ENCODE results near the gene DLG1.
A peak's percentile ranks its signal among the peaks of the same experiment; 100 is the strongest.
"Not testable (repeated sequence)": the region's sequence is repeated elsewhere in the genome, so short reads cannot be mapped to it uniquely, and the experiment has no call there.

The DLG1 gene

DNA sequence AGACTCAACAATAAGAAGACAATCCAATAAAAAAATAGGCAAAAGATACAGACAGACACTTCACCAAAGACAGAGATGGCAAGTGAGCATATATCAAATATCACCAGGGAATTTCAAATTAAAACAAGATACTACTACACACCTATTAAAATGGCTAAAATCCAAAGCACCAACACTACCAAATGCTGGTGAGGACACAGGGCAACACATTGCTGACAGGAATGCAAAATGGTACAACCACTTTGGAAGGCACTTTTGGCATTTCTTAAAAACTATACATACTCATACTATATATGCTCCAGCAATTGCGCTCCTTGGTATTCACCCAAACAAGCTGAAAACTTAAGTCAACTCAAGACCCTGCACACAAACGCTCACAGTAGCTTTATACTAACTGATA is 12.9 kb downstream of the DLG1 start:
- no peak for DNase-seq

DNA sequence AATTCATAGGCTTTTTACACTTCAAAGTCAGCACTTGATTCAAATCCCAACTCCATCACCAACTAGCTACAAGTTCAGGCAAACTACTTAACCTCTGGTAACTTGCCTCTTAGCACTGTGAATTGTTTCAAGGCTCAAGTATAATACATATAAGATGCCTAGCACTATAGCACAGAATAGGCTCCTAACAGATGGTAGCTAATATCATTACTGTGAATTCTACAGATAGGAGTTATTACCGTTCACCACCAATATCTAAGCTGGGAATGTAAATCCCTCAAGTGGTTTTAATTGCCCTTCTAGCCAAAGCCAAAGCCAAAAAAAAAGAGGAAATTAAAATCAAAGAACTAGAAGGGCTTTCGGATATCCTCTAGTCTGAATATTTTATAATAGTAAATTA is 15.4 kb downstream of the DLG1 start:
- no peak for DNase-seq

DNA sequence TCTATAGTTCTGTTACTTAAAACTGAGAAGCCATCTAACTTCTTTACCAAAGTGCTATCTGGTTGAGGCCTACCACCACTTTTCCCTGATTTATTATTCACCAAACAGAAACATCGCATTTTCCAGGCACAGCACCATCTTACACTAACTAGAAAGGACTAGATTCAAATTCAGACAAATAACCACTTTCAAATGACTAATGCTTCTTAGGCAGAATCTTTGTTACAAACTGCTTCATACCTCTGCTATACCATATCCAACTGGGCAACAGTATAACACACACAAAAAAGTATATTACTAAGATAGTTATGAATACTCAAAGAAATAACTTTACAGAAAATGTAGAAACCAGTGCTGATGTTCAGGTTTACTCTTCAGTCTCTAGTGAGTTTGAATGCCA is 16.6 kb downstream of the DLG1 start:
- DNase-seq: no peak

DNA sequence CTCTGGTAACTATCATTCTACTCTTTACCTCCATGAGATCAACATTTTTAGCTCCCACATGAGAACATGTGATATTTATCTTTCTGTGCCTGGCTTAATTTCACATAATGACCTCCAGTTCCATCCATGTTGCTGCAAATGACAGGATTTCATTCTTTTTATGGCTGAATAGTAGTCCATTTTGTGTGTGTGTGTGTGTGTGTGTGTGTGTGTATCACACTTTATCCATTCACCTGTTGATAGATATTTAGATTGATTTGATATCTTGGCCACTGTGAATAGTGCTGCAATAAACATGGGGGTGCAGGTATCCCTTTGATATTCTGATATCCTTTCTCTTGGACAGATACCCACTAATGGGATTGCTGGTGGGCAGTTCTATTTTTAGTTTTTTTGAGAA is 18.3 kb downstream of the DLG1 start:
- no peak for DNase-seq

DNA sequence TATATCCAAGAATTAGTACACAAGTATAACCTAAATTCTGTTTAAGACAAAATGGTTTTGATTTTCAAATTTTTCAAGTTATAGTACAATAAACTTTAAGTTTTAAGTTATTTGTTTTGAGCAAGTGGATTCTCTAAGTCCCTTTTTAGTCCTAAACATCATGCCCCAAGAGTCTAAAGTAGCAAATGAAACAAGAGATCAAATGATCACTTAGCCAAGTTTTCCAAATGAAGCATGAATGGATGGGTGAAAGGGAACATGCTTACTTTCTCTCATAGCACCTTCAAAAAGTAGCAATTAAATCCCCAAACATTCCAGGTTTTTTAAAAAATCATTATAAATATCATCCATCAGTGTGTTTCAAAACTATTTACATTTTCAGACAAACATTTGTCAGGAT is 19.5 kb downstream of the DLG1 start:
- no peak for DNase-seq

DNA sequence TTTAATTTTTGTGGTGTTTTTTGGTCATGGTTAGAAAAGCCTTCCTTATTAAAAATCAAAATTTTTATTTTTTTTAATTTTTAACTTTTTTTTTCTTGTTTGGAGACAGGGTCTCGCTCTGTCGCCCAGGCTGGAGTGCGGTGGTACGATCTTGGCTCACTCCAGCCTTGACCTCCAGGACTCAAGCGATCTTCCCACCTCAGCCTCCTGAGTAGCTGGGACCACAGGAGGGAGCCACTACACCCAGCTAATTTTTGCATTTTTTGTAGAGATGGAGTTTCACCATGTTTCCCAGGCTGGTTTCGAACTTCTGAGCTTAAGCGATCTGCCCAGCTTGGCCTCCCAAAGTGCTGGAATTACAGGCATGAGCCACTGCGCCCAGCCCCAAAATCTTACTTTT is 21.6 kb downstream of the DLG1 start:
- DNase-seq: not testable (repeated sequence)

DNA sequence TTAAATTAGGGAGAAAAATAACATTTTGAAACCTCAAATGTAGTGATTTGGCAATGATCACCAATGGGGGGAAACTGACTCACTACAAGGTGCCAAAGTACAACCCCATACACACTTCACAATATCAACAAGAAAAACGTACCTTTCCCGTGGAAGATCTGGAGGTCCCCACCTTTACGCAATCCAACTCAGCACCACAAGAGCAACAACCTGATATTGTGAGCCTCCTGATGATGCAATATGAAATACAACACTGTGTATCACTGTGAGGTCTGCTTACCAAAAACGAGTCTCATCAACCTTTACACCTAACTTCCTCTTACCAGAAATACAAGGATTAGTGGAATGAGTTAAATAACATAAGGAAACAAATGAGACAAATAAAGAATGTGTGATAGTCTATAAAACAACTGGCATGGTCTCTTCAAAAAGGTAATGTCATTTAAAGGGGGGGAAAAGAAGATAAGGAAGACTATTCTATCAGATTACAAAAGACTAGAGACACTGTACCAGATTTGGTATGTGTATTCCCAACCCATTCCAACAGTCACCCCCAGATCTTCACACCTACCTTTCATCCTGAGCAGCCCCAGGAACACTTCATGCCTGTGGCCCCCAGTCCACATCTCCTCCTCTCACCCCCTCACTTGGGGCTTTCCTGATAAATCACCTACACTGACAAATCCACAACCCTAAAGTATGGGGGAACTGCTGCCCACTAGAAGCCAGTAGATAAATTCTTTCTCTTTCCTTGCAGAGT is 27.7 kb downstream of the DLG1 start:
- no peak for DNase-seq

DNA sequence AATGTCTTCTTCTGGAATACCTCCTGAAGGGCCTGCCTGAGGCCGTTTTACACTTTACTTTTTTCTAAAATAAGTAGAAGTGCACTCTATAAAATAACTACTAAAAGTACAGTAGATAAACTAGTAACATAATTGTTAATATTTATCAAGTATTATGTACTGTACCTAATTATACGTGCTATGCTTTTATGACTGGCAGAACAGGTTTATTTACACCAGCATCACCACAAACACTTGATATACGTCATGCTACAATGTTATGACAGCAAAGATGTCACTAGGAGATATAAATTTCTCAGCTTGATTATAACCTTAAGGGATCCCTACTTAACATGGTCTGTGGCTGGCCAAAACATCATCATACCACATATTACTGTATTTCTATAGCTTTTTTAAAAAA is 29.4 kb downstream of the DLG1 start:
- no peak for DNase-seq

DNA sequence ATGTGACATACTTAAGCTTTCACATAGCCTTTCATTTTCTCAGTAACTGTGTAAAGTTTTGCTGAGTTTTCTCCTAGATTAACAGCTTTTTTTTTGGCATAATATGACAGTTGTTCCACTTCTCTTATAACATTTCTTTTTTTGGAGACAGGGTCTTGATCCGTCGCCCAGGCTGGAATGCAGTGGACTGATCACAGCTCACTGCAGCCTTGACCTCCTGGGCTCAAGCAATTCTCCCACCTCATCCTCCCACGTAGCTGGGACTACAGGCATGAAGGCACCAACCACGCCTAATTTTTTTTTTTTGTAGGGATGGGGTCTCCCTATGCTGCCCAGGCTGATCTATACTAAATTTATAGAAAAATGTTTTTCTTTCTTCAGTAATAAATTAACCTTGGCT is 30.1 kb downstream of the DLG1 start:
- no peak for DNase-seq

DNA sequence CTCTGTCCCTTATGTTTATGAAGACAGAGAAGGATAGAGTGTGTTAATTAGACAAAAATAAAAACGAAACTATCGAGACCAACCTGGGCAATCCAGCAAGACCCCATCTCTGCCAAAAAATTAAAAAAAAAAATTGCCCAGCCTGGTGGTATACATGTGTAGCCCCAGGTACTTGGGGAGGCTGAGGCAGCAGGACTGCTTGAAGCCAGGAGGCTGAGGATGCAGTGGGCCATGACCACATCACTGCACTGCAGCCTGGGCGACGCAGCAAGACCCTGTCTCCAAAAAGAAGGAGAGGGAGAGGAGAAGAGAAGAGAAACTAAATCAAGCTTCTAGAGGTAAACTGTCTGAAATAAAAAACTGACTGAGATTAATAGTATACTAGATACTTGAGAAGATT is 32.1 kb downstream of the DLG1 start:
- no peak for DNase-seq

DNA sequence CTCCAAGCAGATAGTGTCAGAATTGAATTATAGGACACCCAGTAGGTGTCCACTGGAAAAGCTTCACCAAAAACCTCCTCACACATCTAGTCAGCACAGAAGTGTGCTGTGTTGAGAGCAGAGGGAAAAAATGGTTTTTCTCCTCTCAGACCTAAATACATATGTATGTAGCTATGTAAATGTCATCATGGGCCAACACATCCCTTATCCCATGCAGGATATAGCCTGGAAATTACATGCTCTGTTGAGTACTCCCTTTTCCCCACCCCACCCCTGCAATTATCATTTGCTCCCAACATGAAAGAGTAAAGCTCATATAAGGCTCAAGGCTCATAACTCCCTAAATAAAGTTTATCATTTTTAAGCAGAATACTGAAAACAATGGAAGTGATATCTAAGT is 35.7 kb downstream of the DLG1 start:
- no peak for DNase-seq

DNA sequence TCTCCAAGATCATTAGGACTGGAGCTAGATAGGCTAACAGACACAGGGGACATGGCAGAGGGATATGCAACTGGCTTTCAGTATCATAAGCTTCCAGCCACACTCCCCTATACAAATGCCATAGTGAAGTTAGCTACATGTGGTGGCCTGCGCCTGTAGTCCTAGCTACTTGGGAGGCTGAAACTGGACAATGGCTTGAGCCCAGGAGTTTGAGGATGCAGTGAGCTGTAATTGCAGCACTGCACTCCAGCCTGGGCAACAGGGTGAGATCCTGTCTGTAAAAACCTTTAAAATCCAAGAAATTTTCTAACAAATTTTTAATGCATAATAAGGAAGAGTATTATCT is 37.3 kb downstream of the DLG1 start:
- no peak for DNase-seq

DNA sequence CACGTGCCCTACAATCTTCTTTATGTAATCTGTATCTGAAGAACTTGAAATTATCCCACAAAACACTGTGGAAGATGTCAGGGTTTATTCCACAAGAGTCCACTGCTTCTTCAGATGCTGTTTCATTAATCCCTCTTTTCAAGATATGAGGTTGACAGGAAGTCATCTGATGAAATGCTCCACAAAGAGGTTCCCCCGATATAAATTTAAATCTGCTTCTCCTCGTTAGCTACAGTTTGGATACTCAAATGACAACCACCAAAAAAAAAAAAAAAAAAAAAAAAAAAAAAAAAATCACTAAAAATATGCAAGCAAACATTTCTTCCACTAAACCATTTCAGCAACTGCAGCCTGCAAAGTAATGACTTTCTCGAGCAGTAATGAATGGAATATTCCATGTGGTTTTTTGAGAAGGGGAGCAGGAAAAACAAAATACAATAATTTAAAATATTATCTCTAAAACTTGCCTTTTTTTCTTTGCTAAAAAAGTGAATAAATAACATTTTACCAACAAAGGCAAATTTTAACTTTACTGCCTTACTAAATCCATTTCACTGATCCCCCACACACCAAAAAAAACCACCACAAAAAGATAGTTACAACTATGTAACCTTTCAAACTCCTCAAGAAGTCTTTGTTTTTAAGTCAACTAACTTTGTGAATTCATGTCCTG is 37.8 kb downstream of the DLG1 start:
- DNase-seq: no peak

DNA sequence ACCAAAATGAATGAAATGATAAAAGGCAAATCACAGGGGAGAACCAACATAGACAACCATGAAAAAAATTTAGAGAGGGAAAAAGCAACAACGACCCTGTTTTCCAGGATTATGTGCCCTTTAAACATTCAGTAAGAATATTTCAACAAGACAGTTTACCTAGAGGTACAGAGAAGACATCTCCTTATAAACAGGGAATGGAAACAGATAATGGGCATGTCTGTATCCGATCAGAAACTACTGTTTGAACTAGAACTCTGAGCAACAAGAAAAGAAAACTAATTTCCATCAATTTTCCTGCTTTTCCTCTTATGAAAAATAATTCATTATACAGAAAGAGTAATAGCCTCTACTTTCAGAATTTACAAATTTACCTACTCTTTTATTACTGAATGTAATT is 39.3 kb downstream of the DLG1 start:
- no peak for DNase-seq

DNA sequence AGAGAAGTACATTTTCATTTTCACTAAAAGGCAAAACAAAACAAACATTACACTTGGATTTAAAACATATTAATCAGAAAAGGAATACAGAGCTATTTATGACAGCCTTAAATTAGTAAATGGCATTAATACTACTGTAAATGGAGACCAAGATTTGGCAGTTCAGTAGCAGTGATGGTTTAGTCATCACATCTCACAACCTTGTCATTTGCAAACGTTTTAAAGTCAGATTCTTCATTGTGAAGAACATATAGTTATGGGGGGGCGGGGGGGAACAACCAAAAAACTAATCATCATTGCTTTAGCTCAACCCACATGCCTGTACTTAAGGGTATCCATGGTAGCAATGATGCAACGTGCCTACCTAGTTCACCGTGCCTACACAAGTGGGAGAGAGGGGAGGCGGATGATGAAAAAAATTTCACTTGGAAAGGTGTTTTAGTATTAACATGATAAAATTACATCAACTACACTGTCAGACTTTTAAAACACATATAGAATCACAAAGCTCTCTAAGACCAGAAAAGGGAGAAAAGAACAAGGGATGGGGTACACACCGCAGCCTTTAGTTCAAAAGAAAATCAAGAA is 40.1 kb downstream of the DLG1 start:
- no peak for DNase-seq

DNA sequence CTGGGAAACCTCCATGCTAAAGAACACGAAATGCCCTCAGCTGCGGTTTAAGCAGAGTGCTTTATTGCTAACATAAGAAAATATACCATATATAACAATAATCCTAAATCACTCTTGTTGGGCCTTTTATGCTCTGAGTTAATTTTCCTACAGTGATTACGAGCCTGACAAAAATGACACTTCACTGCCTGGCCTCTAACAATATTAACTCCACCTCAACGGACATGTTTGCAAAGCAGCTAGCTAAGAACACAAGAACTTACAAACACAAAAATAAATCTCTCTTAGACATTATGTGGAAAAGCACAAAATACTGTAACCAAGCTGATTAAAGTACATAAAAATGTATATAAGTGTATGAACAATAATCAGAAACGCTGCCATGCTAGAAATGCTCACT is 40.7 kb downstream of the DLG1 start:
- no peak for DNase-seq

DNA sequence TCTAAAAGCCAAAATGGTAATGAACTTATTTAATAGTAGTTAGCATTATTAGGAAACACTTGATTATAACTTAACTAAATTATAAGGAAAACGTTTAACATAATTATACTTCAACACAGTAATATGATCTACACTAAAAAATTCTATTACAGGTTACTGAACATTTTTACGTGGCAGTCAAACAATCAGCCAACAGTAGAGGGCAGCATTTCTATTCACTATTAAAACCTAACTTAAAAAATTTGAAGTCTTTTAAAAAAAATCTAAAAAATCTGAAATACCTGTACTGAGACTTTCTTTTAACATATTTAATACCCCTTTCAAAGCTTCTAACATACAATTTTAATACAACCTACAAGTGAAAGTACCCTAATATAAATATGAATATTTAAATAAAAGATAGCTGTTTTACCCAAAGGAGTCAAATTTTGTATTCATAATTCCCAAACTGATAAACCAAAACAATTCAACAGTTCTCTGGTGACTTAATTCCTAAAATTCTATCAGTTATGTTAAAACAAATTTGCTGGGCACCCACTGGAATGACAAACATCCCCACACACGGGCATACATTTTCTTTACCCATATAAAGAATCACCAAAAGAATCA is 41.5 kb downstream of the DLG1 start:
- DNase-seq: no peak

DNA sequence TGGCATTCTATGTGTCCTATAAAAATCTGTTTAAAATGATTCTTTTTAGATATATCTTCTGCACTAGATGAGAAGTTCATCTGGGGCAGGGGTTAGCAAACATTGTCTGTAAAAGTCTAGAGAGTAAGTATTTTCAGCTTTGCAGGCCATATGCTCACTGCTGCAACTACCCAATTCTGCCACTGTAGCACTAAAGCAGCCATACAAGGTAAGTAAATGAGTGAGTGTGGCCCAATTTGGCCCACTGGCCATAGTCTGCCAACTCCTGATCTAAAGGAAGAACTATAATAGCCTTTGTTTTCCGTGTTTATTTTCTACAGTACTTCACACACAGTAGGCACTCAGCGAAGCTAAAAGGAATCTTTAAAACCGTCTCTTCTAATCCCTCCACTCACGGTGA is 42.3 kb downstream of the DLG1 start:
- DNase-seq: no peak

DNA sequence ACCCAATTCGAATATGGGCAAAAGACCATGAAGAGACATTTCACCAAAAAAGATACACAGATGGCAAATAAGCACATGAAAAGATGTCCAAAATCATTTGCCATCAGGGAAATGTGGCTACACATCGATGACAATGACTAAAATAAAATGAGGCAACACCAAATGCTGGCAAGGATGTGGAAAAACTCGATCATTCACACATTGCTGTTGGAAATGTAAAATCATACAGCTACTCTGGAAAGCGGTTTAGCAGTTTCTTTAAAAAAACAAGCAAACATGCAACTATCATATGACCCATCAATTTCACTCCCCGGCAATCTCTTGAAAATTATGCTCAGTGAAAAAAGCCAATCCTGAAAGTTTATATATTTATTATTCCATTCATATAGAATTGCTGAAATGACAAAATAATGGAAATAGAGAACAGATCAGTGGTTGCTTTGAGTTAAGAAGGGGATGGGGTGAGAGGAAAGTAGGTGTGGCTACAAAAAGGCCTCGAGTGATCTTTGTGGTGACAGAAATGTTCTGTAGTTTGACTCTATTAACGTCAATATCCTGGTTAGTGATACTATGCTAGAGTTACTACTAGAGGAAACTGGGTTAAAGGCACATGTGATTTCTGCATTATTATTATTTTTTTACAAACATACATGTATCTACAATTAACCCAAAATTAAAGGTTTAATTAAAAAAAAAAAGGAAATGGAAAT is 45.0 kb downstream of the DLG1 start:
- DNase-seq: peak; percentile 9

DNA sequence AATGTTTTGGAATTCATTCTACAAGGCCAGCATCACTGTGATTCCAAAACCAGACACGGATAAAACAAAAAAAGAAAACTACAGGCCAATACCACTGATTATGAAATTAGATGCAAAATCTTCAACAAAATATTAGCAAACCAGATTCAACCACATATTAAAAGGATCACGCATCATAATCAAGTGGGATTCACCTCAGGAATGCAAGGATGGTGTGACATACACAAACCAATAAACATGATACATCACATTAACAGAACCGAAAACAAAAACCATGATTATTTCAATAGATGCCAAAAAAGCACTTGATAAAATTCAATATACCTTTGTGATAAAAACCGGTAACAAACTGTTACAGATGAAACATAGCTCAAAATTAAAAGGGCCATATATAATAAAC is 48.9 kb downstream of the DLG1 start:
- no peak for DNase-seq

DNA sequence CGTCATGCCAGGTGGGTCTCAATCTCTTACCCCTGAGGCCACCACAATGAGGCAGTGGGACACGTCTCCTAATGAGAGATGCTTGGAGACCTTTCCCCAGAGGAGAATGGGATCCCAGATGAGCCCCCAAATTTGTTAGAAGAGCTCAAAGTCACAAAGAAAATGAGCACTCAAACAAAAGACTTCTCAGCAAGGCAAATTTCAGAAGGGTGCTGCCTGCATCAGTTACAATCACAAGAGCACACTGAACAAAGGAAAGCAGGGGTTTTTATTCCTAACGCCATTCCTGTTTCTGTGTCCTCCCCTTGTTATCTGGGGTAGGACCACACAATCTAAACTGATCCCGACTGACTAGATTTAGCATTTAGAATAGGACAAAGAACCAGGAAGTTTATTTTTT is 50.1 kb downstream of the DLG1 start:
- DNase-seq: no peak

DNA sequence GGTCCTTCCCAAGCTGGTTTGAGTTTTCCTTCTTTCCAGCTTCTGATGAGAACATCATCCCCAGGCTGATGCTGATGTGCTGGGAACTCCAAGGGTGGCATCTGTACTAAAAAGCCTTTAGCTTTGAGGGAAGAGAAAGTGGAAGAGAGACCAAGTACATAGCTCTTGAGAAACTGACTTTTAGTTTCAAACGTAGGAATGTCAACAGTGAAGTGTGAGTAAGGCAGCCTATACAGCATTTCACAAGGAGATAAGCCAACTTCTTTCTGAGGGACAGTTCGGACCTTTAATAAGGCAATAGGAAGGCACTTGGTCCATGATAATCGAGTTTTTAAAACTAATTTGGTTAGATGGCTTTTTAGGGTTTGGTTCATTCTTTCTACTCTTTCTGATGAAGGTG is 53.7 kb downstream of the DLG1 start:
- no peak for DNase-seq

DNA sequence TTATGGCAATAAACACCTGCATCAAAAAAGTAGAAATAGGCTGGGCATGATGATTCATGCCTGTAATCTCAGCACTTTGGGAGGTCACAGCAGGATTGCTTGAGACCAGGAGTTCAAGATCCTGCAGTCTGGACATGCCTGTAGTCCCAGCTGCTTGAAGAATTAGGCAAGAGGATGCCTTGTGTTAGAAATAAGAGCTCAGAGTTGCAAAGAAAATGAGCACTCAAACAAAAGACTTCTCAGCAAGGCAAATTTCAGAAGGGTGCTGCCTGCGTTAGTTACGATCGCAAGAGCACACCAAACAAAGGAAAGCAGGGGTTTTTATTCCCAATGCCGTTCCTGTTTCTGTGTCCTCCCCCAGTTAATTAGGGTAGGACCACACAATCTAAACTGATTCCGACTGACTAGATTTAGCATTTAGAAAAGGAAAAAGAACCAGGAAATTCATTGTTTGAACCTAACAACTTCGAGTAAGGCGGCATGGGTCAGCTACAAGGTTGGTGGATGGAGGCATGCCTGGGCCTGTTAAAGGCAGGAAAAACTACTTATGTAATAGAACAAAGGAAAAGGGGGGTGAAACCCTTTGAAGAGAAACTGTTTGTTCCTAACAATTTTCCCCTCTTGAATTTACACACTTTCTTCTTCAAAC is 55.5 kb downstream of the DLG1 start:
- DNase-seq: no peak

Measured in stimulated activated CD4-positive, alpha-beta T cell treated with anti-CD3 and anti-CD28 coated beads, Interleukin-1b, Interleukin-23, amount 100 ng/mL, for 48 hours (primary cell).